AG10803 (cell line): ENCODE data around the gene GMDS.

Source experiments
- DNase-seq: peaks from one replicate; pipeline ENCODE4 v3.0.0; 2010; ENCODE audit warnings: low read depth
- H3K4me3 ChIP-seq: 2 replicates; pipeline ENCODE4 v1.5.1; 2011; ENCODE audit warnings: mild to moderate bottlenecking, low read length, control low read depth
- CTCF ChIP-seq: conservative IDR thresholded peaks from 2 replicates; pipeline ENCODE4 v1.5.1; 2011; ENCODE audit warnings: mild to moderate bottlenecking, low read length, control low read depth, inconsistent platforms

GMDS gene

GRCh38 chr6:1574083-1574761 lies 671.2 kb downstream of the GMDS start:
- no peak for DNase-seq
- no peak overlapping the region for H3K4me3 ChIP-seq
- TF ChIP-seq CTCF, result no peak
